ENCODE measurements around the gene OR2H2.

The OR2H2 gene

GRCh38 chr6:29631209-29631810 lies 46.4 kb downstream of the OR2H2 start:
- no peak for DNase-seq

- DNase-seq = peak; percentile 53
Measured at GRCh38 chr6:29631860-29632731, 47.2 kb downstream of the OR2H2 start.

DNA sequence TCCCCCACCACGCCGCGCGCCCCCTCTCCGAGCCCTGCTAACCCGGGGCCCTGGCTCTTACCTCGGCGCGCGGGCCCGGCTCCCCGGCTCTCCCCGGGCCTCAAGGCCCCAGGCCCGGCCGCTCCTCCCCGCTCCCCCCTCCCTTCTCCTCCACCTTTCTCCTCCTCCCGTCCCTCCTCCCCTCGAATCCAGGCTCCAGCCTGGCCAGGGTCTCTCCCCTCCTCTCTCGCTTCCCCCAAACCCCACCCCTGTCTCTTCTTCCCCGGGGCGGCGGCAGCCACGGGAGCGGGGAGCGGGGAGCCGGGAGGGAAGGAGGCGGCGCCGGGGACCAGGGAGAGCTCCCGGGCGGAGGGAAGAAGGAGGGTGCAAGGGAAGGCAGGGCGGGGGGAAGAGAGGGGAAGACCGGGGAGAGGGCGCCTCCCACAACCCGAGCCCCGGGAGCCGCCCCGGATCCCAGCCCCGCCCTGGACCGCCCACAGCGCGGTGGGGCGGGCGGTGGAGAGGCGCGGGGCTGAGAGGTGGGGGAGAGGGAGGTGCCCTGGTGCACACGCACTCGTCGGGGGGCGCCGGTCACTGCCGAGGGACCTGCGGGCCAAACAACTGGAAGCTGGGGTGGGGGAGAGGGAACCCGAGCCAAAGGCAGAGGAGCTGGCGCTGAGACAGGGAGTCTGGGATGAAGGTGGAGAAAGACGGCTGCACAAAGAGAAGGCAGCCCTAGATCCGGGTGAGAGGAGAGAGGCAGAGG lies 48.0 kb downstream of the OR2H2 start, which contains the start of gene GABBR1:
Gene GABBR1, minus strand, starts transcription at position 395 of the 745 bp plus-strand sequence. CDS start 798 bp downstream, outside the sequence.
- peak; percentile 61 for DNase-seq

GRCh38 chr6:29633534-29633905 lies 48.6 kb downstream of the OR2H2 start:
- DNase-seq = no peak

DNA sequence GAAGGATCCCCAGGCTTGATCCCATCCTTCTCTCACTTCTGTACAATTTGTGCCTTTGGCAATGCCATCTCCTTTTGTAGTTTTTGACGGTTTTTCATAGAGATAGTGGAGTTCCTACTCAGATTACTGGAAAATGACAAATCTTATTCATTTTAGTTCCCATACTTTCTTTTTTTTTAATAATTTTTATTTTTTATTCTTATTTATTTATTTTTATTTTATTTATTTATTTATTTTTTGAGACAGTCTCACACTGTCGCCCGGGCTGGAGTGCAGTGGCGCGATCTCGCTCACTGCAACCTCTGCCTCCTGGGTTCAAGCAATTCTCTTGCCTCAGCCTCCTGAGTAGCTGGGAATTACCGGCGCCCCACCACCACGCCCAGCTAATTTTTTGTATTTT lies 52.3 kb downstream of the OR2H2 start:
- no peak for DNase-seq
